NCI-H2029 treated with DMSO at 0.1 percent for 48 hours (cell line): ENCODE data around the gene SHROOM3.

Source experiments
- DNase-seq: peaks from one replicate; lab custom pipeline; 2025; lab: John Stamatoyannopoulos, UW

The SHROOM3 gene

GRCh38 chr4:76624931-76625715 is 190.1 kb downstream of the SHROOM3 start:
- DNase-seq: no peak

GRCh38 chr4:76626686-76627465 is 191.8 kb downstream of the SHROOM3 start:
- no peak for DNase-seq

- DNase-seq: no peak
Observed at GRCh38 chr4:76628251-76628650, 193.2 kb downstream of the SHROOM3 start.

- no peak for DNase-seq
Observed at GRCh38 chr4:76630741-76631140, 195.7 kb downstream of the SHROOM3 start.

GRCh38 chr4:76634220-76634619 is 199.2 kb downstream of the SHROOM3 start:
- DNase-seq: no peak

- no peak for DNase-seq
Observed at GRCh38 chr4:76637712-76638361, 202.8 kb downstream of the SHROOM3 start.

- peak; percentile 21 for DNase-seq
Observed at GRCh38 chr4:76639288-76639687, 204.3 kb downstream of the SHROOM3 start.

GRCh38 chr4:76640353-76640910 is 205.4 kb downstream of the SHROOM3 start:
- peak; percentile 88 for DNase-seq

- peak; percentile 72 for DNase-seq
Observed at GRCh38 chr4:76641351-76641750, 206.3 kb downstream of the SHROOM3 start.

- peak; percentile 77 for DNase-seq
Observed at GRCh38 chr4:76641758-76642157, 206.7 kb downstream of the SHROOM3 start.

- DNase-seq: no peak
Observed at GRCh38 chr4:76644831-76645485, 209.9 kb downstream of the SHROOM3 start.

- no peak for DNase-seq
Observed at GRCh38 chr4:76649086-76649485, 214.1 kb downstream of the SHROOM3 start.

GRCh38 chr4:76651616-76652015 is 216.6 kb downstream of the SHROOM3 start:
- no peak for DNase-seq

- no peak for DNase-seq
Observed at GRCh38 chr4:76652389-76652788, 217.4 kb downstream of the SHROOM3 start.

GRCh38 chr4:76654084-76654483 is 219.1 kb downstream of the SHROOM3 start:
- DNase-seq: no peak

GRCh38 chr4:76654791-76655190 is 219.8 kb downstream of the SHROOM3 start:
- no peak for DNase-seq

GRCh38 chr4:76655566-76656479 is 220.8 kb downstream of the SHROOM3 start:
- no peak for DNase-seq

- no peak for DNase-seq
Observed at GRCh38 chr4:76657443-76657842, 222.4 kb downstream of the SHROOM3 start.

- no peak for DNase-seq
Observed at GRCh38 chr4:76658231-76659102, 223.4 kb downstream of the SHROOM3 start.

GRCh38 chr4:76659103-76659490 is 224.1 kb downstream of the SHROOM3 start:
- no peak for DNase-seq
